Left lung (tissue), 10 donors: ENCODE measurements around the gene CTNNA3. TPM values are rescaled to one million over a fixed set of nuclear protein-coding genes. Genes with fewer than 3 reads are reported as not detected.

ENCODE experiments used
- ATAC-seq: fragments of 200-7000 bp; cut with Tn5 transposase; one replicate; pipeline ENCODE4 v1.9.1; 2020; ENCODE audit warnings: moderate library complexity
- DNase-seq, 4 donors: peaks; one replicate each; pipeline ENCODE4 v3.0.0-alpha.2; 2013 to 2020
- H3K27ac ChIP-seq, 2 donors: fragments of 200-600 bp; sonication (generic) in 1 of 2; one replicate each; pipeline versions ENCODE4 v1.5.0 to v1.8.0; 2020 to 2021
- H3K27me3 ChIP-seq, 2 donors: fragments of 200-600 bp; sonication (generic) in 1 of 2; one replicate each; pipeline versions ENCODE4 v1.5.0 to v1.8.0; 2020 to 2021
- H3K36me3 ChIP-seq, 2 donors: fragments of 200-600 bp; sonication (generic) in 1 of 2; one replicate each; pipeline versions ENCODE4 v1.5.0 to v1.8.0; 2020 to 2021
- H3K4me1 ChIP-seq, 2 donors: fragments of 200-600 bp; one replicate each; pipeline ENCODE4 v1.8.0; 2021
- H3K4me3 ChIP-seq, 2 donors: fragments of 200-600 bp; sonication (generic) in 1 of 2; one replicate each; pipeline versions ENCODE4 v1.5.0 to v1.8.0; 2020 to 2021; ENCODE audit warnings: mild to moderate bottlenecking in 1 of 2
- H3K9me3 ChIP-seq, 2 donors: fragments of 200-600 bp; sonication (generic) in 1 of 2; one replicate each; pipeline versions ENCODE4 v1.5.0 to v1.8.0; 2020 to 2021
- CTCF ChIP-seq, 2 donors: fragments of 200-600 bp; sonication (generic) in 1 of 2; IDR thresholded peaks; one replicate each; pipeline versions ENCODE4 v1.5.0 to v1.8.0; 2021; ENCODE audit warnings: antibody characterized with exemption in 2 of 2
- intact Hi-C, 2 donors: fragments of 100-400 bp; cut with DNase I; formaldehyde crosslinking; loops; one replicate each; pipeline versions ENCODE4 v1.11.2 to v1.14.2; 2022
- polyA plus RNA-seq, 6 donors: library from polyadenylated mRNA; unstranded; fragments of 120-200 nt; gene quantifications; one replicate each; pipeline ENCODE4 v1.2.1, GENCODE V29; 2013; ENCODE audit not compliant: insufficient read length in 6 of 6
- total RNA-seq, 2 donors: library from RNA; stranded (reverse); fragmentation: NEBNext Ultra II Directional; extraction: Animal tissue kit (Norgen Biotek cat#: 25700); gene quantifications; one replicate each; pipeline ENCODE4 v1.2.1, GENCODE V29; 2021
- donor health status: DM: no; HTN: yes; CAD: no.
- donor health status: DM: no; HTN: no; CAD: no.

Gene CTNNA3
- total and polyA plus RNA-seq, 8 donors, result 1.1 to 8.2 (median 6.6) TPM; not detected in 1

DNA sequence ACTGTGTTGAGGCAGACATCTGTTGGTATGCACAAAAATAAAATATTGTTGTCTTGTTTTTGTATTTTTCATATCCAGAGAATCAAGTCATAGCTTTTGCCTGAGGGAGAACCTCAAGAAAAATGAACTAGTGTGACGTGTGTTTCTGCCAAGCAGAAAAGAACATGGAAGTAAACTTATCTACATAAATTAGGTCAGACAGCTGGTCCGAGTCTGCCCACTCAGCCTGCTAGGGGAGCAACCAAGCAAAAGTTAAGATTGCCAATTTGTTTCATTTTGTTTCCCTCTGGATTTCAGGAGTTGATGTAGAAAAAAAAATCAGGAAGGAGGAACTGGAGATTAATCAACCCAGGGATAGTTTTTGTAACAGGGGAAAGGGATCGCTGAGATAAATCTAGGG lies 1342.6 kb downstream of the CTNNA3 start:
- Histone ChIP-seq H3K27me3 (no peaks in the 10 kb centered on the region), H3K4me3 (no peak overlapping the region), H3K27ac (no peak overlapping the region), H3K4me1 (no peaks in the 10 kb centered on the region), H3K36me3 (no peaks in the 10 kb centered on the region), H3K9me3 (no peaks in the 10 kb centered on the region)
- no peak for ATAC-seq
- DNase-seq, result no peak
- TF ChIP-seq CTCF (IDR thresholded peaks at IDR 0.05), result no peak
- intact Hi-C loops, result no loop called here

- DNase-seq, result no peak
- Histone ChIP-seq H3K27me3 (no peaks in the 10 kb centered on the region), H3K9me3 (peaks cover 0 to 9% of the 10 kb centered on the region in 2 donors), H3K27ac (no peak overlapping the region), H3K4me3 (no peak overlapping the region), H3K4me1 (no peaks in the 10 kb centered on the region), H3K36me3 (no peaks in the 10 kb centered on the region)
- ATAC-seq, result peak; percentile 52
- no peak for TF ChIP-seq CTCF (IDR thresholded peaks at IDR 0.05)
- intact Hi-C loops, result no loop called here
These were observed 1345.2 kb downstream of the CTNNA3 start for GRCh38 chr10:66350622-66351399.

- H3K4me1 ChIP-seq, result no peaks in the 10 kb centered on the region
- no peaks in the 10 kb centered on the region for H3K27me3 ChIP-seq
- peaks cover 0 to 9% of the 10 kb centered on the region in 2 donors for H3K9me3 ChIP-seq
- DNase-seq (no peak), ATAC-seq (no peak)
- no peaks in the 10 kb centered on the region for H3K36me3 ChIP-seq
- H3K27ac ChIP-seq, result no peak overlapping the region
- intact Hi-C loops, result no loop called here
- TF ChIP-seq CTCF (IDR thresholded peaks at IDR 0.05), result no peak
- H3K4me3 ChIP-seq, result no peak overlapping the region
These were observed 1346.3 kb downstream of the CTNNA3 start for GRCh38 chr10:66349726-66350125.

DNA sequence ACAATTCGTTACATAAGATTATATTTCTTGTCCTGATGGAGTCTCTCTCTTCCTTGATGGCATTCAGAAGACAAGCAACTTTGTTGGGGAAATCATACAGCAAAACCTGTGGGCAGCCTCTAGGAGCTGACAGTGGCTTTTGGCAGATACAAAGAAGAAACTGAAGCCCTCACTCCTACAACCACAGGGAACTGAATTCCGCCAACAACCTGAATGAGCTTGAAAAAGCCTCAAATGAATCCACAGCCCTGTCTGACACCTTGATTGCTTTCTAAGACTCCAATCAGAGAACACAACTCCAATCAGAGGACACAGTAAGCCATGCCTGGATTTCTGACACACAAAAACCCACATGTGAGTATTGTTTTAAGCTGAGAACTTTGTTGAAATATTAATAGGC lies 1346.9 kb downstream of the CTNNA3 start:
- DNase-seq (no peak), ATAC-seq (no peak)
- no peaks in the 10 kb centered on the region for H3K27me3 ChIP-seq
- H3K27ac ChIP-seq, result no peak overlapping the region
- TF ChIP-seq CTCF (IDR thresholded peaks at IDR 0.05), result no peak
- H3K36me3 ChIP-seq, result no peaks in the 10 kb centered on the region
- intact Hi-C loops, result no loop called here
- H3K4me3 ChIP-seq, result no peak overlapping the region
- no peaks in the 10 kb centered on the region for H3K4me1 ChIP-seq
- H3K9me3 ChIP-seq, result peaks cover 0 to 9% of the 10 kb centered on the region in 2 donors

DNA sequence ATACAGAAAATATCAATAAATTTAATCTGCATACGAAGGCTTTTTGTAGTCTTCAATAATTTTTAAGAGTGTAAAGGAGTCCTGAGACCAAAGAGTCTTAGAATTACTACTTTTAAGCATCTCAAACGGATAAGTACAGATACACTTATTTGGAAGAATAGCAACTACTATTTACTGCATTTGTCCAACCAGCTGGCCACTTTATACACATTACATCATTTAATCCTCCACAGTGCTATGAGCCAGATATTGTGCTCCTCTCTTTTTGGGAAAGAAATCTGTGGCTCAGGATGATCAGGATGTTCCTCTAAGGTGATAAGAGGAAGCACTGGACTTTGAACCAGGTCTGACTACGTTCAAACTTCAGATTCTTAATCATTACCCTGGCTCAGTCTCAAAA lies 1358.8 kb downstream of the CTNNA3 start:
- Histone ChIP-seq H3K4me3 (no peak overlapping the region), H3K27ac (no peak overlapping the region), H3K36me3 (no peaks in the 10 kb centered on the region), H3K9me3 (peaks cover 0 to 12% of the 10 kb centered on the region in 2 donors), H3K4me1 (no peaks in the 10 kb centered on the region), H3K27me3 (no peaks in the 10 kb centered on the region)
- DNase-seq, result peak in 1 of 4 donors; percentile 41
- intact Hi-C loops, result no loop called here
- no peak for TF ChIP-seq CTCF (IDR thresholded peaks at IDR 0.05)
- ATAC-seq, result no peak
